ENCODE results near the gene WDR26.

GRCh38 chr1:224427346-224427745 is 7.3 kb downstream of the WDR26 start:
- TF ChIP-seq OSR1 (CRISPR knock-in tag; IDR thresholded peaks at IDR 0.05) (no peak), RARB (CRISPR knock-in tag; IDR thresholded peaks at IDR 0.05) (no peak), TOX (CRISPR knock-in tag; IDR thresholded peaks at IDR 0.05; ENCODE audit: borderline replicate concordance) (no peak), PATZ1 (CRISPR knock-in tag; IDR thresholded peaks at IDR 0.05; ENCODE audit: borderline replicate concordance) (no peak), ZC3H10 (CRISPR knock-in tag; IDR thresholded peaks at IDR 0.05) (no peak), ZFP3 (CRISPR knock-in tag; IDR thresholded peaks at IDR 0.05) (no peak), PPARA (CRISPR knock-in tag; IDR thresholded peaks at IDR 0.05; ENCODE audit: borderline replicate concordance) (no peak), ZNF565 (CRISPR knock-in tag; conservative IDR thresholded peaks at IDR 0.05; ENCODE audit: low read depth) (no peak), ZFP30 (CRISPR knock-in tag; IDR thresholded peaks at IDR 0.05) (no peak)

Measured in SK-N-SH treated with all-trans-retinoic acid at 6 μM for 48 hours (cell line).